ENCODE measurements around the gene F5. TPM values are rescaled to one million over a fixed set of nuclear protein-coding genes. Genes with fewer than 3 reads are reported as not detected.

F5 gene

Small RNA genes lying within 50 kb of the gene (small RNA-seq; reads per million reads assigned to genes)
- not detected for gene AL021068.2 (ENCODE audit: low read depth)
